Osteoblast (primary cell): ENCODE data around the gene SHROOM3. TPM values are rescaled to one million over a fixed set of nuclear protein-coding genes. Genes with fewer than 3 reads are reported as not detected.

ENCODE experiments used
- DNase-seq: peaks from one replicate; pipeline ENCODE4 v3.0.0; 2011; ENCODE audit warnings: low spot score, mixed read lengths; ENCODE audit not compliant: insufficient read length; ENCODE audit errors: missing footprints
- H2AFZ ChIP-seq: 2 replicates; pipeline ENCODE4 v1.6.0; 2011; ENCODE audit warnings: mild to moderate bottlenecking, low read length
- H3K27ac ChIP-seq: 2 replicates; pipeline ENCODE4 v1.5.1; 2011; ENCODE audit warnings: mild to moderate bottlenecking, low read depth, low read length, moderate library complexity
- H3K27me3 ChIP-seq: 2 replicates; pipeline ENCODE4 v1.6.0; 2012; ENCODE audit warnings: mild to moderate bottlenecking, control low read depth, inconsistent platforms, low read length, moderate library complexity; ENCODE audit not compliant: insufficient read depth
- H3K36me3 ChIP-seq: 2 replicates; pipeline ENCODE4 v1.5.1; 2011; ENCODE audit warnings: mild to moderate bottlenecking, low read length, control low read depth, moderate library complexity; ENCODE audit not compliant: insufficient read depth
- H3K4me1 ChIP-seq: 2 replicates; pipeline ENCODE4 v1.5.1; 2011; ENCODE audit warnings: mild to moderate bottlenecking, low read length, control low read depth, moderate library complexity; ENCODE audit not compliant: insufficient read depth
- H3K4me2 ChIP-seq: 2 replicates; pipeline ENCODE4 v1.6.0; 2011; ENCODE audit warnings: mild to moderate bottlenecking, low read length; ENCODE audit not compliant: insufficient read depth
- H3K4me3 ChIP-seq: fragments of 200-600 bp; sonication (generic); 3 replicates; pipeline ENCODE4 v1.5.1; 2012; ENCODE audit warnings: mild to moderate bottlenecking, low read length, inconsistent platforms; ENCODE audit not compliant: insufficient read depth
- H3K79me2 ChIP-seq: 2 replicates; pipeline ENCODE4 v1.6.0; 2012; ENCODE audit warnings: mild to moderate bottlenecking, low read length, control low read depth, inconsistent platforms; ENCODE audit not compliant: insufficient read depth
- H3K9me3 ChIP-seq: 2 replicates; pipeline ENCODE4 v1.5.1; 2011; ENCODE audit warnings: low read depth, low read length, control low read depth
- H4K20me1 ChIP-seq: 2 replicates; pipeline ENCODE4 v1.6.0; 2012; ENCODE audit warnings: mild to moderate bottlenecking, low read length, control low read depth; ENCODE audit not compliant: insufficient read depth
- total RNA-seq: library from RNA; depleted of rRNA; stranded (reverse); fragments of >200 nt; gene quantifications from 2 replicates; pipeline ENCODE4 v1.2.3, GENCODE V29; 2012
- TF ChIP-seq, protein P1 (sequence below): IDR thresholded peaks from 2 replicates; pipeline ENCODE4 v1.5.1; 2011; ENCODE audit warnings: mild to moderate bottlenecking, low read depth, low read length, moderate library complexity; ENCODE audit errors: extremely low read depth

Gene SHROOM3
- total RNA-seq, 1 donor = 9.8 TPM

DNA sequence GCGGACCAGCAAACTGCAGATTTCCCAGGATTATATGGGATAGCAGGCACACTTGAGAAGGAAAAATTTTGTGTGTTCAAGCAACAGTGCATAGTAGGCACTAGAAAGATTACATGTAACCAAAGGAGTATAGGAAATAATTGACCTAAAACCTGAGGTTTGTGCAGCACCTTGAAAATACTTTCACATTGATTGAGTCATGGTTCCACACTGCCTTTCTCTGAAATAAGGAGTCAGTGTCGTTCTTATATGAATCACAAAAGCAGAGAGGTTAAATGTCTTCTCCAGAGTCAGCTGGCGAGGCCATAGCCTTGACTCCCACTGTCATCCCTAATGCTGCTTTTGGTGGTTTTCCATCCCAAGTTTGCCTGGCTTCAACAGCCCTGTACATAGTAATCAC, 324.0 kb downstream of the SHROOM3 start:
- Histone ChIP-seq H3K9me3 (no peaks in the 10 kb centered on the region), H3K27ac (peak overlapping the region; percentile 64), H3K4me1 (peaks cover 40% of the 10 kb centered on the region), H3K79me2 (no peaks in the 10 kb centered on the region), H3K4me3 (no peak overlapping the region), H3K4me2 (peak overlapping the region; percentile 35), H4K20me1 (no peaks in the 10 kb centered on the region), H2AFZ (no peak overlapping the region), H3K27me3 (no peaks in the 10 kb centered on the region), H3K36me3 (peaks cover 12% of the 10 kb centered on the region)
- no peak for DNase-seq
- TF ChIP-seq, protein P1, sequence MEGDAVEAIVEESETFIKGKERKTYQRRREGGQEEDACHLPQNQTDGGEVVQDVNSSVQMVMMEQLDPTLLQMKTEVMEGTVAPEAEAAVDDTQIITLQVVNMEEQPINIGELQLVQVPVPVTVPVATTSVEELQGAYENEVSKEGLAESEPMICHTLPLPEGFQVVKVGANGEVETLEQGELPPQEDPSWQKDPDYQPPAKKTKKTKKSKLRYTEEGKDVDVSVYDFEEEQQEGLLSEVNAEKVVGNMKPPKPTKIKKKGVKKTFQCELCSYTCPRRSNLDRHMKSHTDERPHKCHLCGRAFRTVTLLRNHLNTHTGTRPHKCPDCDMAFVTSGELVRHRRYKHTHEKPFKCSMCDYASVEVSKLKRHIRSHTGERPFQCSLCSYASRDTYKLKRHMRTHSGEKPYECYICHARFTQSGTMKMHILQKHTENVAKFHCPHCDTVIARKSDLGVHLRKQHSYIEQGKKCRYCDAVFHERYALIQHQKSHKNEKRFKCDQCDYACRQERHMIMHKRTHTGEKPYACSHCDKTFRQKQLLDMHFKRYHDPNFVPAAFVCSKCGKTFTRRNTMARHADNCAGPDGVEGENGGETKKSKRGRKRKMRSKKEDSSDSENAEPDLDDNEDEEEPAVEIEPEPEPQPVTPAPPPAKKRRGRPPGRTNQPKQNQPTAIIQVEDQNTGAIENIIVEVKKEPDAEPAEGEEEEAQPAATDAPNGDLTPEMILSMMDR = no peak

DNA sequence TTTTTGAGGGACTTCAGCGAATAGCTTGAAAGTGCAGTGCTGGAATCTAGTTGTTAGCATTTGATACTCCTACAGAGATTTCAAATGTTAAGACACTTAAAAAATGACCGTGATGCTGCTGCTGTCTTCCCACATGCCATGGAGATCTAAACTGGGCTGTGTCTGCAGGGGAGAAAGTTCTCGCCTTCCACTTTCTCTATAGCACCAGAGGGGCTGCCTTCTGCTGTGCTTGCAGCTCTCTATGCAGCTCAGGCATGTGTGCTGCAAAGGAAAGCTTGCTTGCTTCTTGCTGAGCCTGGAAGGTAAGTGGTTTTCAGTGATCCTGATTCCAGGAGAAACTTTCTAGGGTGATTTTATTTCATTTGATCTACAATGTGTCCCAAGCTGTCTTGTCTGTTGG, 325.2 kb downstream of the SHROOM3 start:
- H3K79me2 ChIP-seq = no peaks in the 10 kb centered on the region

DNA sequence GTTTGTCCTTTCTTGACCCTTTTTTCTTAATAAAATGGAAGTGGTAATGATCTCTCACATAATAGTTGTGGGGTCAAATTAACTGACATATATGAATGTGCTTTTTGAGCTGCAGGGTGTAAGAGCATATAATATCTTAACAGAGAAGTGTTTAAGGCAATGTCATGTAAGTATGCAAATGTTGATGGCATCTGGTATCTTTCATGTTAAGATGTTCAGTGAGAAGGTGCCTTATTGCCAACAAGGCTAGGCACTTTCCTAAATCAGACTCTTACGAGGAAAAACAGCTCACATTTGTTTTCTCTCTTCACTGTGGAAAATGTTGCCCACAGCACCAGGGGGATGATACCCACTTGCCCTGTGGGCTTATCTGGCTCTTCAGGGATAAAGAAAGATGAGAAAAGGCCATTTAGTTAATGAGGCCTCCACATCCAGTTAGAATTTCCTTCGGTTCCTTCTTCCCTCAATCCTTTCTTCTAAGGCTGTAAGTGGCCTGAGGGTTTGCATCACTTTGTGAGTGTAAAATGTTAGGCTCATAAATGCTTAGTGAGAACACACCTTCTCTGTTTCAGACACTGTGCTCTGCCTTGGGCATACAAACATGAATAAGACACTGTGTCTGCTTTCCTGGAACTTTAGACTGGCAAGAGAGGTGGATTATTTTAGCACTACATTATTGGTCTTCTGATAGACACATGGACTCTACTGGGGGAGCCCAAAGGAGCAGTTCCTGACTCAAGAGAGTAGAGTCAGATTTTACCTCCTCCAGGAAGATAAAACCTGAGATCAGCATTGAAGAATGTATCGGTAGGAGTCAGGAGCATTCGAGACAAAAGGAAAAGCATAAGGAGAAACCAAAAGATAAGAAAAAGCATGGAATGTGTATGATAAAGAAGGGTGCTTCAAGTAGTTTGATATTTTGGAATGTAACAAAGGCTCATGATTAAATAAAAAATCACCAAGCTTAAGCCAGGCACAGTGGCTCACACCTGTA, 327.4 kb downstream of the SHROOM3 start:
- Histone ChIP-seq H3K9me3 (no peaks in the 10 kb centered on the region), H3K36me3 (peaks cover 2% of the 10 kb centered on the region), H2AFZ (no peak overlapping the region), H4K20me1 (no peaks in the 10 kb centered on the region), H3K27me3 (no peaks in the 10 kb centered on the region), H3K79me2 (no peaks in the 10 kb centered on the region), H3K4me3 (no peak overlapping the region), H3K4me1 (peaks cover 32% of the 10 kb centered on the region), H3K4me2 (no peak overlapping the region), H3K27ac (peak overlapping the region; percentile 17)
- DNase-seq = no peak
- TF ChIP-seq, protein P1 = no peak

More for the DNA sequence above, 325.2 kb downstream of the SHROOM3 start:
- Histone ChIP-seq H3K9me3 (no peaks in the 10 kb centered on the region), H3K4me2 (no peak overlapping the region), H3K36me3 (peaks cover 12% of the 10 kb centered on the region), H4K20me1 (no peaks in the 10 kb centered on the region), H3K27me3 (no peaks in the 10 kb centered on the region), H3K27ac (no peak overlapping the region), H2AFZ (no peak overlapping the region), H3K4me1 (peaks cover 41% of the 10 kb centered on the region), H3K4me3 (no peak overlapping the region)
- TF ChIP-seq, protein P1 = no peak
- no peak for DNase-seq

DNA sequence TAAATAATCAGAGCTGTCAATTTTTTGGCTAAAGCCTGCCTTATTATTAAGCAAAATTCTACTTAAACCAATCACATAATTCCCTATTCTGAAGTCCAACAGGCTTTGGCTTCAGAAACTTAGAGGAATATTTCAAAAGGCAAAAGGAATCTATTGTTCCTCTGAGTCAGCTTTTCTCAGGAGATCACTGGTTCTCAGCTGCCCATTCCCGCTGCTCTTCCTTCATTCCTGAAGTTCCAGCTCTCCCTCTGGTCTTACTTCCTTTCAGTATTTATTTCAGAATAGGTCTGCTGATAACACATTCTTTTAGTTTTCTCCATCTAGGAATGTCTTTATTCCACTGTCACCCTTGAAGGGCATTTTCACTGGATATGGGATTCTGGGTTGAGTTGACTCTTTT, 329.2 kb downstream of the SHROOM3 start:
- no peak overlapping the region for H3K4me3 ChIP-seq
- H3K4me1 ChIP-seq = peaks cover 26% of the 10 kb centered on the region
- no peaks in the 10 kb centered on the region for H3K79me2 ChIP-seq
- H3K27ac ChIP-seq = peak overlapping the region; percentile 50
- TF ChIP-seq, protein P1 = no peak
- no peaks in the 10 kb centered on the region for H3K36me3 ChIP-seq
- H3K27me3 ChIP-seq = no peaks in the 10 kb centered on the region
- H3K9me3 ChIP-seq = no peaks in the 10 kb centered on the region
- H4K20me1 ChIP-seq = no peaks in the 10 kb centered on the region
- DNase-seq = no peak
- H2AFZ ChIP-seq = no peak overlapping the region
- H3K4me2 ChIP-seq = peak overlapping the region; percentile 52
